ENCODE data around the gene SCNN1A. TPM values are rescaled to one million over a fixed set of nuclear protein-coding genes. Genes with fewer than 3 reads are reported as not detected.
A peak's percentile ranks its signal among the peaks of the same experiment; 100 is the strongest.

SCNN1A gene
- total RNA-seq, 1 donor from 2014 or later = 55.2 TPM

DNA sequence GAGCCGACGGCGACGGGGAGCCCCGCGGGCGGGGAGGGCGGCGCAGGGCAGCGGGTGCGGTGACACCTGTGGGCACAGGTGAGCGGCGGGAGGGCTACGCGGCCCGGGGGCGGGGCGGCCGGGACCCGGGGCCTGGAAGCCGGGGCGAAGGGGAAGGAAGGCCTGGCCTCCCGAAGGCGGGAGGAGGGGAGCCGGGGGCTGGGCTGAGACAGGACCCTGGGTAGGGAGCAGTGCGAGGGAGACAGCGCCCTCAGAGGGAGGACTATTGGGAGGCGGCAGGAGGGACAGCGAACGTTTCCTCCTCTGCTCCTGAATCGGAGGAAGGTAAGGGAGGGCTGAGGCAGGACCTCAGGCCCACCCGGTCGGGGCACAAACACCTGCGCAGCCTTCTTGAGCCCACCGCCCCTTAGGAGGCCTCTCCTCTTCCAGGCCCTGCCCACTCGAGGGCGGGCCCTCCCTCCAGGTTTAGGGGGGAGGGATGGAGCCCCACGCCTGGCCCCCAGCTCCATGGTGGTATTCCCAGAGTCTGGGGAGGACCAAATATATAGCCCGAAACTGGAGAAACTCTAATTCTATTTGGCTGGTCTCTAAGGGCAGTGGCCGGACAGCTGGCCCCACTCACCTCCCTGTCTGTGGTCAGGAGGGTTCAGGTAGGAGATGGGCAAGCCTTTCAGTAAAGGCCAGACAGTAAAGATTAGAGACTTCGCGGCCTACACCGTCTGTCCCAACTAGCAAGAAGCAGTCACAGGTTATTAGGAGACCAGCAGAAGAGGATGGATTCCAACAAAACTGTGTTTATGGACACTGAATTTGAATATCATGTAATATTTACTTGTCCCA is 64.4 kb downstream of the SCNN1A start:
- TF ChIP-seq, protein P1, sequence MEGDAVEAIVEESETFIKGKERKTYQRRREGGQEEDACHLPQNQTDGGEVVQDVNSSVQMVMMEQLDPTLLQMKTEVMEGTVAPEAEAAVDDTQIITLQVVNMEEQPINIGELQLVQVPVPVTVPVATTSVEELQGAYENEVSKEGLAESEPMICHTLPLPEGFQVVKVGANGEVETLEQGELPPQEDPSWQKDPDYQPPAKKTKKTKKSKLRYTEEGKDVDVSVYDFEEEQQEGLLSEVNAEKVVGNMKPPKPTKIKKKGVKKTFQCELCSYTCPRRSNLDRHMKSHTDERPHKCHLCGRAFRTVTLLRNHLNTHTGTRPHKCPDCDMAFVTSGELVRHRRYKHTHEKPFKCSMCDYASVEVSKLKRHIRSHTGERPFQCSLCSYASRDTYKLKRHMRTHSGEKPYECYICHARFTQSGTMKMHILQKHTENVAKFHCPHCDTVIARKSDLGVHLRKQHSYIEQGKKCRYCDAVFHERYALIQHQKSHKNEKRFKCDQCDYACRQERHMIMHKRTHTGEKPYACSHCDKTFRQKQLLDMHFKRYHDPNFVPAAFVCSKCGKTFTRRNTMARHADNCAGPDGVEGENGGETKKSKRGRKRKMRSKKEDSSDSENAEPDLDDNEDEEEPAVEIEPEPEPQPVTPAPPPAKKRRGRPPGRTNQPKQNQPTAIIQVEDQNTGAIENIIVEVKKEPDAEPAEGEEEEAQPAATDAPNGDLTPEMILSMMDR (IDR thresholded peaks at IDR 0.05) = no peak
- TF ChIP-seq POLR2AphosphoS5 (IDR thresholded peaks at IDR 0.05; ENCODE audit: insufficient read depth in 1 of 2, low read depth in 1 of 2) (no peak), POLR2A (IDR thresholded peaks at IDR 0.05) (no peak)
- peak overlapping the region; percentile 42 to 51 for H3K4me3 ChIP-seq
- intact Hi-C loops (cut with DNase I) = no loop called here
- peak overlapping the region; percentile 78 for H3K27ac ChIP-seq
- no peaks in the 10 kb centered on the region for H3K27me3 ChIP-seq
- H3K9me3 ChIP-seq = no peaks in the 10 kb centered on the region
- DNase-seq (ENCODE audit: extremely low spot score in 2 of 2) = no peak
- peaks cover 44% of the 10 kb centered on the region for H3K4me1 ChIP-seq
- no peaks in the 10 kb centered on the region for H3K36me3 ChIP-seq

DNA sequence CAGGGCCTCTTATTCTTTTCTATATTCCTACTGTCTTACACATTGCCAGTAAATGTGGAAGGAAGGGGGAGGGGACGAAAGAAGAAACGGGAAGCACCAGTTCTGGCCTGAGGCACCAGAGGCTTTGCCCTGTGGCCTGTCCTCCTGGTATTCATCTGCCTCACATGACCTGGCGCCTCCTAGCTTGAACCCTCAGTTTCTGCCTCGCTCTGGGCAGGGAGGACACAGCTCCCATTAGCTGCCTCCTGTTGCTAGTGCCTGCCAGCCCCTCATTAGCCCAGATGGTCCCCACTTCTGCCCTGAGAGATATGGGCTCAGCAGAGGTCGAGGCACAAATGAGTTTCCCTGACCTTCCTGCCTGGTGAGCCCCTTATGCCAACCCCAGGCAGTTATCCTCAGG is 67.8 kb downstream of the SCNN1A start:
- Histone ChIP-seq H3K4me1 (peaks cover 35% of the 10 kb centered on the region), H3K27ac (no peak overlapping the region), H3K9me3 (no peaks in the 10 kb centered on the region), H3K27me3 (no peaks in the 10 kb centered on the region), H3K4me3 (no peak overlapping the region), H3K36me3 (no peaks in the 10 kb centered on the region)
- intact Hi-C loops (cut with DNase I) = no loop called here
- DNase-seq (ENCODE audit: extremely low spot score in 2 of 2) = no peak
- TF ChIP-seq POLR2A (IDR thresholded peaks at IDR 0.05) = no peak
- TF ChIP-seq, protein P1 (IDR thresholded peaks at IDR 0.05) = no peak
- no peak for TF ChIP-seq POLR2AphosphoS5 (IDR thresholded peaks at IDR 0.05; ENCODE audit: insufficient read depth in 1 of 2, low read depth in 1 of 2)

DNA sequence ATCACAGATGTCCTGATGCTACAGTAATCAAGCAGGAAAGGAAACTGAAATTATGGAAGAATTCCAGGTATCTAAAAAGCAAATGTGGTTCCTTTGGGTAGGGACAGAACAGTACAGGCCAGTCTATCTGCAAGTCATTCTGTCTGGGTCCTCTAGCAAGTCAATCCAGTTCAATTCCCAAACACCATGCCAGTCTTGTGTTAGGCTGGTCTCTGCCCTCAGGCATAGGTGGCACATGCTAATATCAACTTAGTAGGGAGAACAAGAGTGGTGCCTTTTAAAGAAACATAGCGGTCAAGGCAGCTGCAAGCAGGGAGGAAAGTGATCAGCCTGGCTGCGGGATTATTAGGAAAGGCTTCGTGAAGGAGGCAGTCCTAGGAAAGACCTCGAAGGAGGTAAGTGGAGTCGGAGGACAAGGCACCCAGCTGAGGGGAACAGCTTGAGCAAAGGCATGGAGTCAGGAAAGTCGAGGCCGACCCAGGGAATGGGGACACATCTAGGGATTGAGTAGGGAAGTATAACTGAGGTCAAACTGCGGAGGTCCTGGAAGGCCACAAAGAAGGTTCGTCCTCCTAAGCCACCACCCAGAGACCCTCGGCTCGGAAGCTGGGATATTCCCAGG is 68.7 kb downstream of the SCNN1A start:
- Histone ChIP-seq H3K9me3 (no peaks in the 10 kb centered on the region), H3K36me3 (no peaks in the 10 kb centered on the region), H3K4me1 (peaks cover 35% of the 10 kb centered on the region), H3K27ac (no peak overlapping the region), H3K27me3 (no peaks in the 10 kb centered on the region), H3K4me3 (no peak overlapping the region)
- intact Hi-C loops (cut with DNase I) = no loop called here
- TF ChIP-seq POLR2AphosphoS5 (IDR thresholded peaks at IDR 0.05; ENCODE audit: insufficient read depth in 1 of 2, low read depth in 1 of 2) = no peak
- TF ChIP-seq POLR2A (IDR thresholded peaks at IDR 0.05) = no peak
- TF ChIP-seq, protein P1 (IDR thresholded peaks at IDR 0.05) = no peak
- DNase-seq (ENCODE audit: extremely low spot score in 2 of 2) = no peak

DNA sequence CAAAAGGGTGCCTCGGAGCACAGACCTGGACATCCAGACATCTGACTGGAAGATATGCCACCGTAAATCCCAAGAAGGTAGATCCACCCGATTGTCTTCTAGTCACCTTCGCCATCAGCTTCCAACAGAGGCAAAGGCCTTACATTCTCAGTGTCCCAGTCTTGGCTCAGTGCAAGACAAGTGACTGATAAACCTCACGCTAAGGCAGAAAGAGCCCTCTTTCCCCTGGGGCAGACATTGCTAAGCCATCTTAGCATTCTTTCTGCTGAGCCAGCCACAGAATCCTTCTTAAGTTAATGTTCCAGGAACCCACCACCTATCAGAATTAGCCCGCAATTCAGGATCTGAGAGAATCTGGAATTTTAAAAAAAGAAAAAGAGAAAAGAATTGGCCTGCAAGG is 69.2 kb downstream of the SCNN1A start:
- intact Hi-C loops (cut with DNase I) = no loop called here
- no peaks in the 10 kb centered on the region for H3K27me3 ChIP-seq
- H3K9me3 ChIP-seq = no peaks in the 10 kb centered on the region
- H3K36me3 ChIP-seq = no peaks in the 10 kb centered on the region
- peaks cover 32% of the 10 kb centered on the region for H3K4me1 ChIP-seq
- DNase-seq (ENCODE audit: extremely low spot score in 2 of 2) = no peak
- H3K4me3 ChIP-seq = no peak overlapping the region
- no peak overlapping the region for H3K27ac ChIP-seq
- TF ChIP-seq POLR2A (IDR thresholded peaks at IDR 0.05) (no peak), POLR2AphosphoS5 (IDR thresholded peaks at IDR 0.05; ENCODE audit: insufficient read depth in 1 of 2, low read depth in 1 of 2) (no peak)
- TF ChIP-seq, protein P1 (IDR thresholded peaks at IDR 0.05) = no peak

DNA sequence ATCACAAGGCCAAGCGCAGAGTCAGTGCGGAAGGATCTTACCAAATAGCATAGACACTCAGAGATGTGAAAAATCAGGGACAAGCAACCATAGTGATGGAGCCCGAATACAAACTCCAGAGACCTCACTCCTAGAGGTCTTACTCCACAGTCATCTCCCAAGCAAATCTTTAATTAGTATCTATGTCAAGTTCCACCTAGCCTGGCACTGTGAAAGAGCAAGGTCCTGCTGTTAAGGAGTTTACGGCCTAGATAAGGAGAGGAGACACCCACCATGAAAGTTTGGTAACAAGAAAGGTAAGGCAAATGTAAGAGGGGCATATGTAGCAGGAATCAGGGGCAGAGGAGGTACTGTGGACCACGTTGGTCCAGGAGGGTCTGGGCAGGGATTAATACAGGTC is 72.3 kb downstream of the SCNN1A start:
- intact Hi-C loops (cut with DNase I) = no loop called here
- H3K36me3 ChIP-seq = no peaks in the 10 kb centered on the region
- H3K4me1 ChIP-seq = peaks cover 16% of the 10 kb centered on the region
- H3K27ac ChIP-seq = no peak overlapping the region
- H3K9me3 ChIP-seq = no peaks in the 10 kb centered on the region
- TF ChIP-seq POLR2AphosphoS5 (IDR thresholded peaks at IDR 0.05; ENCODE audit: insufficient read depth in 1 of 2, low read depth in 1 of 2) (no peak), POLR2A (IDR thresholded peaks at IDR 0.05) (no peak)
- TF ChIP-seq, protein P1 (IDR thresholded peaks at IDR 0.05) = no peak
- H3K4me3 ChIP-seq = no peak overlapping the region
- no peaks in the 10 kb centered on the region for H3K27me3 ChIP-seq
- DNase-seq (ENCODE audit: extremely low spot score in 2 of 2) = no peak
